NCI-H1105 (cell line): ENCODE data around the gene AIP.
A peak's percentile ranks its signal among the peaks of the same experiment; 100 is the strongest.
"Not testable (repeated sequence)": the region's sequence is repeated elsewhere in the genome, so short reads cannot be mapped to it uniquely, and the experiment has no call there.

Experiments
- DNase-seq: peaks from one replicate; lab custom pipeline; 2025; lab: John Stamatoyannopoulos, UW

Gene AIP

DNA sequence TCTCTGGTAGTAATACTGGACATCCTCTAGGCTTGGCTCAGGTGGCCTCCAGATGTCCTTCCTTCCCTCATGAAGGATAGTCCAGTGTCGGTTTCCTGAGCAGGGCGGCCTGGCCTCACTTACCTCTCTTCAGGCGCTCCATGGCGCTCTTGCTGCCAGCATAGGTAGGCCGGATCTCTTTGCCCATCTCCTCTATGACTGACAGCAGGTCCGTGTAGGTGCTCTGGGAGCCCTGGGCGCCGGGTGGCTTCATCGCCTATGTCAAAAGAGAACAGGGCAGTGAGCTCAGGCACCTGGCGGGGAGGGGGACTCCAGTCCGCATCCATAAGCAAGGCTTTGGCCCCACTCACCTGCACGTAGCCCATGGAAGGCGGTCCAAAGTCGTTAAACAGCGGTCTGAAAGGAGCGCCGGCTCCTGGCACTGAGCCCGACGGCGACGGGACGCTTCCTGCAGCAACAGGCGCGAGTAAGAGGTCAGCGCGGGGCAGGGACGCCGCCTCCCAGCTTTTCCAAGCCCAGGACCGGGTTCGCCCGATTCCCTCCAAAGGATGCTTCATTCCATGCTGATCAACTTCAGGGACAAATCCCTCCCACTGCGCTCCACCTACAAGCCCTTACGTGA is 24.5 kb downstream of the AIP start:
- no peak for DNase-seq

GRCh38 chr11:67507864-67508485 is 25.1 kb downstream of the AIP start, which contains the start of gene CDK2AP2:
TSS of gene CDK2AP2 (minus strand) at chr11:67508162. CDS start at chr11:67508082, 80 bp downstream.
- DNase-seq = peak; percentile 99

- DNase-seq = peak; percentile 98
Observed at GRCh38 chr11:67508486-67509121, 25.8 kb downstream of the AIP start.

GRCh38 chr11:67510023-67510345 is 27.2 kb downstream of the AIP start:
- no peak for DNase-seq

DNA sequence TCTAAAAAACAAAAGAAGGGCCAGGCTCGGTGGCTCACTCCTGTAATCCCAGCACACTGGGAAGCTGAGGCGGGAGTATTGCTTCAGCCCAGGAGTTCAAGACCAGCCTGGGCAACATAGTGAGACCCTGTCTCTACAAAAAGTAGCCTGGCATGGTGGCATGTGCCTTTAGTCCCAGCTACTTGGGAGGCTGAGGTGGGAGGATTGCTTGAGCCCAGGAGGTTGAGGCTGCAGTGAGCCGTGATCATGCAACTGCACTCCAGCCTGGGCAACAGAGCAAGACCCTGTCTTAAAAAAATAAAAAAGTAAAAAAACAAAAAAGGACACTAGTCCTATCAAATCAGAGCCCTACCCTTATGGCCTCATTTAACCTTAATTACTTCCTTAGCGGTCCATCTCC is 28.7 kb downstream of the AIP start:
- not testable (repeated sequence) for DNase-seq

GRCh38 chr11:67514116-67514515 is 31.3 kb downstream of the AIP start:
- no peak for DNase-seq

DNA sequence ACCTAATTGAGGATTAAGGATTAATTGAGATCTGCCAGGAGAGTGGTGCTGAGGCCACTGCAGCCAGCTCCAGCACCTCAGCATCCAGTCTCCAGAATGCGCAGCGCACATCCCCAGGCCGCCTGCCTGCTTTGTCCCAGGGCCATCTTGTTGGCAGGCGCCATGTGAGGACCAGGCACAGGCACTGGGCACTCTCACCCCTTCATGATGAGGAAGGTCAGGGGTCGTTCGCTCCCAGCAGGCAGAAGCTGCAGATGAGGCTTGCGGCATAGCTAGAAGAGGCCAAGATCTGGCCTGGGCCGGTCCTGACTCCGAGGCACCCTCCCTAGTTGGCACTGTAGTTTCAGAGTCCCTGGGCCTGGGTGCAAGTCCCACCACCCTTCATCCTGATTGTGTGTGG is 34.0 kb downstream of the AIP start:
- no peak for DNase-seq

GRCh38 chr11:67517784-67518552 is 35.1 kb downstream of the AIP start:
- DNase-seq = no peak

- DNase-seq = no peak
Observed at GRCh38 chr11:67519726-67520125, 36.9 kb downstream of the AIP start.

- DNase-seq = no peak
Observed at GRCh38 chr11:67520856-67521824, 38.3 kb downstream of the AIP start.

GRCh38 chr11:67521924-67522323 is 39.1 kb downstream of the AIP start:
- DNase-seq = no peak

- DNase-seq = no peak
Observed at GRCh38 chr11:67522338-67522737, 39.5 kb downstream of the AIP start.

- DNase-seq = no peak
Observed at GRCh38 chr11:67522844-67523555, 40.2 kb downstream of the AIP start, which contains the start of gene CABP2. TSS of gene CABP2 (minus strand) at chr11:67523446. CDS start at chr11:67523326, 120 bp downstream.

GRCh38 chr11:67523556-67524479 is 41.0 kb downstream of the AIP start:
- DNase-seq = no peak

- DNase-seq = no peak
Observed at GRCh38 chr11:67524480-67524808, 41.6 kb downstream of the AIP start.

- no peak for DNase-seq
Observed at GRCh38 chr11:67525275-67525976, 42.6 kb downstream of the AIP start.

DNA sequence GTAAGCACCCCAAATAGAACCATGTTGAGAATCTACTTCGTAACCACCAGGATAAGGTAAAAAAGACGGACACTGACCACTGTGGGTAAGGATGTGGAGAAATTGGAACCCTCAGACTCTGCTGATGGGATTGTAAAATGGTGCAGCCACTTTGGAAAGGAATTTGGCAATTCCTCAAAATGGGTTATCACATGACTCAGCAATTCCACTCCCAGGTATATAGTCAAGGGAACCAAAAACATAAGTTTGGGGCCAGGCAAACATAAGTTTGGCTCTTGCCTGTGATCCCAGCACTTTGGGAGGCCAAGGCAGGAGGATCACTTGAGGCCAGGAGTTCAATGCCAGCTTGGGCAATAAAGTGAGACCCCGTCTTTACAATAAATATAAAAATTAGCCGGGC is 45.5 kb downstream of the AIP start:
- no peak for DNase-seq

GRCh38 chr11:67530282-67530592 is 47.4 kb downstream of the AIP start:
- no peak for DNase-seq

DNA sequence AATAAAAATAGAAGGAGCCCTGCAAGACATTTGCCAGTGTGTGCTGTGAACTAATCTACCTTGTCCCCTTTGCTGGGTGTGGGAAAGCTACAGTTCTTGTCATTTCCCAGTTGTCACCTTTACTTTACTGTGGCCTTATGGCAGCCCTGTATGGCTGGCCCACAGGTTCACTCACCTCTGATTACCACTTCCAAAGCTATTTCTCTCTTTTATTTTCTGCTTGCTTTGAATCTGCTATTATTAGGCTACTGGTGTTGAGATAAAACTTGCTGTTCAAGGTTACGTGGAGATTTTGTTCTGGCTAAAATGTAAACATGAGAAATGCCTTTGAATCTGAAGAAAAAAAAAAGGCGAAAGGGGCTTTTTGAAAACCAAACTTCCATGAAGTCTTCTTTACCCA is 50.1 kb downstream of the AIP start:
- no peak for DNase-seq
